Breast epithelium (tissue), 4 donors: ENCODE data around the gene GABRP. TPM values are rescaled to one million over a fixed set of nuclear protein-coding genes. Genes with fewer than 3 reads are reported as not detected.

Source experiments
- DNase-seq, 2 donors: peaks; one replicate each; pipeline ENCODE4 v3.0.0-alpha.2; 2019; ENCODE audit warnings: low spot score in 2 of 2
- H3K27ac ChIP-seq, 2 donors: fragments of 200-600 bp; sonication (generic) in 1 of 2; one replicate each; pipeline ENCODE4 v1.5.1; 2016 to 2019; ENCODE audit warnings: mild to moderate bottlenecking in 1 of 2
- H3K27me3 ChIP-seq, 2 donors: fragments of 200-600 bp; sonication (generic) in 1 of 2; one replicate each; pipeline versions ENCODE4 v1.5.1 to v1.6.0; 2017 to 2019; ENCODE audit warnings: control low read depth in 1 of 2, mild to moderate bottlenecking in 1 of 2
- H3K36me3 ChIP-seq: fragments of 200-600 bp; one replicate; pipeline ENCODE4 v1.5.1; 2019
- H3K4me1 ChIP-seq, 2 donors: fragments of 200-600 bp; sonication (generic); one replicate each; pipeline ENCODE4 v1.5.1; 2016 to 2019; ENCODE audit warnings: control low read depth in 1 of 2
- H3K4me3 ChIP-seq, 3 donors: fragments of 200-600 bp; sonication (generic); 1 replicate in 2 of 3; 2 replicates in 1 of 3; pipeline ENCODE4 v1.5.1; 2016 to 2019; ENCODE audit warnings: mild to moderate bottlenecking in 3 of 3, moderate library complexity in 2 of 3
- H3K9me3 ChIP-seq, 2 donors: fragments of 200-600 bp; sonication (generic) in 1 of 2; one replicate each; pipeline ENCODE4 v1.5.1; 2016 to 2019; ENCODE audit warnings: control low read depth in 1 of 2
- CTCF ChIP-seq, 3 donors: fragments of 450-650 bp; IDR thresholded peaks; one replicate each; pipeline ENCODE4 v1.5.1; 2016 to 2017; ENCODE audit warnings: antibody characterized with exemption in 3 of 3, mild to moderate bottlenecking in 3 of 3, moderate library complexity in 3 of 3
- POLR2A ChIP-seq: fragments of 450-650 bp; IDR thresholded peaks from one replicate; pipeline ENCODE4 v1.6.1; 2016; ENCODE audit warnings: antibody characterized with exemption, mild to moderate bottlenecking, moderate library complexity
- POLR2AphosphoS5 ChIP-seq, 3 donors: sonication (generic); formaldehyde crosslinking; IDR thresholded peaks; one replicate each; pipeline ENCODE4 v1.6.1; 2017; ENCODE audit warnings: antibody characterized with exemption in 3 of 3
- intact Hi-C: fragments of 100-400 bp; cut with DNase I; formaldehyde crosslinking; loops from one replicate; pipeline ENCODE4 v1.15.1; 2023; ENCODE audit warnings: low total_unique reads
- total RNA-seq, 3 donors: library from RNA; depleted of rRNA; stranded (reverse); fragments of >200 nt; gene quantifications; one replicate each; pipeline ENCODE4 v1.1.0, GENCODE V29; 2016

The GABRP gene
- total RNA-seq, 3 donors from 2014 or later = 0.32 to 241 (median 52.4) TPM

- H3K9me3 ChIP-seq = no peaks in the 10 kb centered on the region
- intact Hi-C loops = no loop called here
- no peak for TF ChIP-seq CTCF (IDR thresholded peaks at IDR 0.05)
- TF ChIP-seq POLR2A = no peak
- TF ChIP-seq POLR2AphosphoS5 (IDR thresholded peaks at IDR 0.05) = no peak
- H3K4me3 ChIP-seq = no peak overlapping the region
- H3K27me3 ChIP-seq = no peaks in the 10 kb centered on the region
- no peaks in the 10 kb centered on the region for H3K36me3 ChIP-seq
- H3K4me1 ChIP-seq = no peaks in the 10 kb centered on the region
- H3K27ac ChIP-seq = no peak overlapping the region
- no peak for DNase-seq
These were observed 62.9 kb downstream of the GABRP start for GRCh38 chr5:170846416-170846815.

- no peak overlapping the region for H3K27ac ChIP-seq
- no peak for TF ChIP-seq POLR2A
- TF ChIP-seq POLR2AphosphoS5 (IDR thresholded peaks at IDR 0.05) = no peak
- no peak for TF ChIP-seq CTCF (IDR thresholded peaks at IDR 0.05)
- intact Hi-C loops = no loop called here
- no peaks in the 10 kb centered on the region for H3K9me3 ChIP-seq
- no peaks in the 10 kb centered on the region for H3K4me1 ChIP-seq
- H3K4me3 ChIP-seq = no peak overlapping the region
- no peaks in the 10 kb centered on the region for H3K27me3 ChIP-seq
- DNase-seq = no peak
- H3K36me3 ChIP-seq = no peaks in the 10 kb centered on the region
These were observed 63.3 kb downstream of the GABRP start for GRCh38 chr5:170846846-170847245.

DNA sequence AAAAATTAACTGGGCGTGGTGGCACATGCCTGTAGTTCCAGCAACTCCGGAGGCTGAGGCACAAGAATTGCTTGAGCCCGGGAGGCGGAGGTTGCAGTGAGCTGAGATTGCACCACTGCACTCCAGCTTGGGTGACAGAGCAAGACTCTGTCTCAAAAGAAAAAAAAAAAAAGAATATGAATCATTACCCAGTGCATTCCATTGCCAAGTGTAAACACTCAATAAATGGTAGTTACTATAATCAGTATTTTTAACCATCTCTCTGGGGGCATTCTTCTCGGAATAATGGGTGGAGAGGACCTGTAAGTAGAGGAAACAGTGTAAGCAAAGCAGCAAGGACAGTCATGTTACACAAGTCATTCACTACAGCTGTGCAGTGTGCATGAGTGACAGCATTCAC, 64.5 kb downstream of the GABRP start:
- TF ChIP-seq POLR2A (no peak), POLR2AphosphoS5 (IDR thresholded peaks at IDR 0.05) (no peak), CTCF (IDR thresholded peaks at IDR 0.05) (no peak)
- H3K36me3 ChIP-seq = no peaks in the 10 kb centered on the region
- DNase-seq = no peak
- intact Hi-C loops = no loop called here
- no peak overlapping the region for H3K27ac ChIP-seq
- H3K27me3 ChIP-seq = no peaks in the 10 kb centered on the region
- H3K4me1 ChIP-seq = no peaks in the 10 kb centered on the region
- H3K4me3 ChIP-seq = no peak overlapping the region
- no peaks in the 10 kb centered on the region for H3K9me3 ChIP-seq

DNA sequence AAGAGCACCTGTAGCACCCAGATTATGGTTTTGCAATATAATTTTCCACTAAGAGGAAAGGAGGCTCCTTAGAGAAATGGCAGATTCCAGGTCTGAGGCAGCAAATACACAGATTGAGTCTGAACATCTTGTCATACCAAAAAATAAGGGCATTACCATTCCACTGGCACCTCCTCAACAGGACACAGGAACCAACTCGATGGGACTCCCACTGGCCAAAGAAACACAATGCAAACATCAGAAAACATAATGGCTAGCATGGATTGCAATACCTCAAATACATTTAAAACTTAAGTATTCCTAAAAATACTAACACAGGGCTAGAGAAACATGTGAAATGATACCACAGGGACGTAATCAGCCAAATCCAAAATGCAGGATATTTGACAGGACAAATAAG, 65.8 kb downstream of the GABRP start:
- H3K4me3 ChIP-seq = no peak overlapping the region
- TF ChIP-seq POLR2A (no peak), POLR2AphosphoS5 (IDR thresholded peaks at IDR 0.05) (no peak), CTCF (IDR thresholded peaks at IDR 0.05) (no peak)
- no peak overlapping the region for H3K27ac ChIP-seq
- H3K4me1 ChIP-seq = no peaks in the 10 kb centered on the region
- no peaks in the 10 kb centered on the region for H3K9me3 ChIP-seq
- intact Hi-C loops = no loop called here
- DNase-seq = no peak
- no peaks in the 10 kb centered on the region for H3K27me3 ChIP-seq
- no peaks in the 10 kb centered on the region for H3K36me3 ChIP-seq

- no peak for DNase-seq
- Histone ChIP-seq H3K27me3 (no peaks in the 10 kb centered on the region), H3K4me3 (no peak overlapping the region), H3K4me1 (no peaks in the 10 kb centered on the region), H3K36me3 (no peaks in the 10 kb centered on the region), H3K9me3 (peaks cover 0 to 9% of the 10 kb centered on the region in 2 donors), H3K27ac (no peak overlapping the region)
- no peak for TF ChIP-seq CTCF (IDR thresholded peaks at IDR 0.05)
- TF ChIP-seq POLR2A = no peak
- intact Hi-C loops = loop anchor here (5.0 kb wide), 1 partner anchor 797 kb away; no protein-coding TSS in a partner anchor
These were observed 71.0 kb downstream of the GABRP start for GRCh38 chr5:170854566-170854965.
